GM21367 (cell line): ENCODE measurements around the gene CADM4.
"Not testable (repeated sequence)": the region's sequence is repeated elsewhere in the genome, so short reads cannot be mapped to it uniquely, and the experiment has no call there.

Experiments used
- ATAC-seq: cut with Tn5 transposase; IDR thresholded peaks from one replicate; pipeline ENCODE4 v1.9.1; 2021; ENCODE audit not compliant: unreplicated experiment

CADM4 gene

DNA sequence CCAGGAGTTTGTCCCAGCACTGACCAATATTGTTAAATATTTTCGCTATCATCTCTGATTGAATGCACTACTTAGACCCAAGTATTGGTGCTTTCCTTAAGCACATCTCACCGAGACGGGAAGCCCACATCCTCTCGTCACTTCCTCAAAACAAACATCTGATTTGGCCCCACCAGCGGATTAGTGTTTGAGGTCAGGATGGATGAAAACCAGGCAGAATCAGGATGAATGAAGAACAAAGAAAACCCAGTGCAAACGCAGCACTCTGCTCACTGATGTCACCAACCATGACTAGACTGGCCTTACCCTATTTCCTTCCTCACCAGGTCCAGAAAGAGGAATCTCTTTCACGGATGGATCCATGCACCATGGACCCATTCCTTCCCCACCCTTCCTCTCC is 24.4 kb upstream of the CADM4 start:
- no peak for ATAC-seq

DNA sequence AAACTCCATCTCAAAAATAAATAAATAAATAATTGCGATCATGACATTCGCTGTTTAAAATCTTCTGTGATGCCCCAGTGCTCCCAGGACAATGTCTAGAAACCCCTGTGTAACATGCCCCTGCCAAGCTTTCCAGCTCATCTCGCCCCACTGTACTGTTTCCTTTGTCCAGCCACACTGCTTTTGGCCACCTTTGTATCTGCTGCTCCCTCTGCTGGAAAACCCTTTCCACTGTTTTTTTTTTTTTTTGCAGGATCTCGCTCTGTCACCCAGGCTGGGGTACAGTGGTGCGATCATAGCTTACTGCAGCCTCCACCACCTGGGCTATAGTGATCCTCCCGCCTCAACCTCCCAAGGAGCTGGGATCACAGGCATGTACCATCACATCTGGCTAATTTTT is 22.8 kb upstream of the CADM4 start:
- ATAC-seq = no peak

DNA sequence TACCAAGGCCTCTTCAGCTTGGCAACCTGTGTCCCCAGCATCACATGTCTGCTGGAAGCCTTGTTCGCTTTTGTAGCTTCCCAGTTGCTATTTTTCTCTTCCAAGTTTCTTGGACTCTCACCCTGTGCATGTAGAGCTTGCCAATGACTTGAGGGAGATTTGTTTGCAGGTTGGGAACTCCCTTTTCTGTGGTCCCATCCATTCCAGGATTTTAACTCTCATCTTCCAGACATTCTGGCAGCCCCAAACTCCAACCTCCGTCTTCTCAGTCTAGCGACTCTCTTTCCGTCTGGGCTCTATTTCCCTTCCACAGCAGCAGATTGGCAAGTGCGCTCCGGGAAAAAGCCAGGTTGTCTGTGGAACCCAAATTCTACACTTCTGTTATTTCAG is 21.3 kb upstream of the CADM4 start:
- ATAC-seq = no peak

DNA sequence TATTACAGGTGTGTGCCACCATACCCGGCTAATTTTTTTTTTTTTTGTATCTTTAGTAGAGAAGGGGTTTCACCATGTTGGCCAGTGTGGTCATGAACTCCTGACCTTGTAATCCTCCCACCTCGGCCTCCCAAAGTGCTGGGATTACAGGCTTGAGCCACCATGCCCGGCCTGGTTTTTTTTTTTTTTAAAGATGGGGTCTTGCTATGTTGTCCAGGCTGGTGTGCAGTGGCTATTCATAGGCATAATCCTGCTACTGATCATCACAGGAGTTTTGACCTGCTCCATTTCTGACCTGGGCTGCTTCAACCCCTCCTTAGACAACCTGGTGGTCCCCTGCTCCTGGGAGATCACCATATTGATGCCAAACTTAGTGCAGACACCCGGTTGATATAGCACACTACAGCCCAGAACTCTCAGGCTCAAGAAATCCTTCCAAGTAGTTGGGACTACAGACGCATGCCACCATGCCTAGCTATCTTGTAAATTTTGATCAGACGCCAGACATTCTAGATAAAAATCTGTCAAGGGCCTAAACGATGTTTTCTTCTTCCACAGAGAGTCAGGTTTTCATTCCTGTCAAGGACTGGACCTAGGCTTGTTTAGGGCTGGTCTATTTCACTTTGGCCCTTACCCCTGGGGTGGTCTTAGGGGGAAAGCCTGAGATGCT is 20.8 kb upstream of the CADM4 start:
- ATAC-seq = no peak

DNA sequence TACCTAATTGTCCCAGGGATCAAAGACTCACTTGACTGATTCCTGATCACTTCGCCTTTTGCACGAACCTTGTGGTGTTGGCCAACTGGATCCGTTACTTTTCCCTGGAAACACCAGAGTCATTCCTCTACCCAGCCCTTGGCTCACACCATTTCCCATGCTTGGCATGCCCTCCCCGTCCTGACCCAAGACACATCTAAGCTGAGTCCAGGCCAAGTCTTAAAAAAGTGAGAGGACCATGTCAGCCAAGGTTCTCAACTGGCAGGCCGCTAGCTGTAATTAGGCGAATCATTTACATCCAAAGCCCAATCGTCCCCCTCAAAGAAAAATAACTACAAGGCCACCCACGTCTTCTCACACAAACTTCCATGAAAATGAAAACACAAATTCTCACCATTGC is 18.8 kb upstream of the CADM4 start:
- no peak for ATAC-seq

DNA sequence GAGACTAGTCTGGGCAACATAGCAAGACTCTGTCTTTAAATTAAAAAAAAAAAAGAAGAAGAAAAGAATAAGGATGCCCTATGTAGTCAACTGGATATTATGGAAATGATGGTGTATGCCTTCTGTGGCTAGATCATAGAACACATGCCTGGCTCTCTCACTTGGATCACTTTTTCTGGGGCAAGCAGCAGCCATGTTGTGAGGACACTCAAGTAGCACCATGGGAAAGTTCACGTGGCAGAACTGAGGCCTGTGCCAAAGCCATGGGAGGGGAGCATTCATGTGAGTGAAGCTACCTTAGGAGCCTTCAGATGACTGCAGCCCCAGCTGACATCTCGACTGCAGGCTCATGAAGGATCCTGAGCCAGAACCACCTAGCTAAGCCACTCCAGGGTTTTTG is 18.4 kb upstream of the CADM4 start:
- ATAC-seq = no peak

DNA sequence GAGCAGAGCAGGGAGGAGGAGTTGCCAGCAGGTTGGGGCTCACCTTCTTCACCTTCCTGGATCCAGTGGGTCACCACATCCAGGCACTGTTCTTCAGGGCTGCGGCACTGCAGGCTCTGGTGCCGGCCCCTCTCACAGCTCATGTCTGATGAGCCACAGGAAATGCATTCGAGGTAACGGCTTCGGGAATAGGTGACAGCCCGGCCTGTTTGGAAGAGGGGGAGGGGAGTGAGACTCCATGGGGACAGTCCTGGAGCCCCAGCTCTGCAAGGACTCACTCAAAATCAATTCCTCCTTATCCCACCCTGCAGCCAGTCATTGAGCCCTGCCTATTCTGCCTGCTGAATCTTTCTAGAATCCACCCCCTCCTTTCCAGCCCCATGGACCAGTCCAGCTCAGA is 16.8 kb upstream of the CADM4 start:
- no peak for ATAC-seq

DNA sequence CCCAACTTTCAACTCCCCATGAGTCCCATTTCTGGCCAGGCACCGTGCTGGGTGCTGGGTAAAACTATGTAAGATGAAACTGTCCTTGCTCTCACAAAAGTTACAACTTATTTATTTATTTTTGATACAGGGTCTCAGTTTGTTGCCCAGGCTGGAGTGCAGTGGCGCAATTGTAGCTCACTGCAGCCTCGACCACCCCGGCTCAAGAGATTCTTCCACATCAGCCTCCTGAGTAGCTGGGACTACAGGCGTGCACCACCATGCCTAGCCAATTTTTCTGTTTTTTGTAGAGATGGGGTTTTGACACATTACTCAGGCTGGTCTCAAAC is 12.9 kb upstream of the CADM4 start:
- no peak for ATAC-seq

DNA sequence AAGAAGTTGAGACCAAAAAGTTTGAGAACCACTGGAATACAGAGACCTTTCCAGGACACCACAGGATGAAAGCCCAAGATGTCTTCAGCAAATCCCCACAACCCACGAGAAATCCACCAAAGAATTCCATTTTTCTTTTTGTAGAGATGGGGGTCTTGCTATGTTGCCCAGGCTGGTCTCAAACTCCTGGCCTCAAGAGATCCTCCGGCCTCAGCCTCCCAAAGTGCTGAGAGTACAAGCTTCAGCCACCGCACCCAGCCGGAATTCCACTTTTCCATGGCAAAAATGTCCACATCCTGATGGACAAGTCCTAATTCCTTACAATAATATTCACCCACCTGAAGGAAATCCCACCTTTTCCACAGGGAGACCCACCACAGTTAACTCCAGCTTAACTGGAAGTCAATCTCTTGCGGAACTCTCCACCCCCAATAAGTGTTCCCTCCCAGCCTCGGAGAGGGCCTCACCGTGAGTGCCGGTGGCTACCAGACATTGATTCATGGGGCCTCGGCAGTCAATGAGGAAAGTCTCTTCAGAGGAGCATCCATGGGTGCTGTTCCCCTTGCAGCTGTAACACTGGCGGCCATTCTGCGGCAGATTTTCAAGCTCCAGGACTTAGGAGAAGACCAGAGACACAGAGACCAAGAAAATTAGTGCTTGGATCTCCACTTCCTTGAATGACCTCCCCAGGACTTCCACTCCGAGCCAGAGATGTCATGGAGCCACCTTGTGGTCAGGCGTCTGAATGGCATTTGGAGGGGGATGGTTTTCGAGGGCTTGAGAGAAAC is 12.3 kb upstream of the CADM4 start:
- ATAC-seq = no peak

DNA sequence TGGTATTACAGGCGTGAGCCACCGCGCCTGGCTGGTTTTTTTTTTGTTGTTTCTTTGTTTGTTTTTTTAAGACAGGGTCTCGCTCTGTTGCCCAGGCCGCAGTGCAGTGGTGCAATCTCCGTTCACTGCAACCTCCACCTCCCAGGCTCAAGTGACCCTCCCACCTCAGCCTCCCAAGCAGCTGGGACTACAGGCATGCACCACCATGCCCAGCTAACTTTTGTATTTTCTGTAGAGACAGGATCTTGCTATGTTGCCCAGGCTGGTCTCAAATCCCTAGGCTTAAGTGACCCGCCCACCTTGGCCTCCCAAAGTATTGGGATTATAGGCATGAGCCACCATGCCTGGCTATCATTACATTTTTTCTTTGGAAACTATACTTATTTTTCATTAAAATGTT is 10.6 kb upstream of the CADM4 start:
- not testable (repeated sequence) for ATAC-seq

DNA sequence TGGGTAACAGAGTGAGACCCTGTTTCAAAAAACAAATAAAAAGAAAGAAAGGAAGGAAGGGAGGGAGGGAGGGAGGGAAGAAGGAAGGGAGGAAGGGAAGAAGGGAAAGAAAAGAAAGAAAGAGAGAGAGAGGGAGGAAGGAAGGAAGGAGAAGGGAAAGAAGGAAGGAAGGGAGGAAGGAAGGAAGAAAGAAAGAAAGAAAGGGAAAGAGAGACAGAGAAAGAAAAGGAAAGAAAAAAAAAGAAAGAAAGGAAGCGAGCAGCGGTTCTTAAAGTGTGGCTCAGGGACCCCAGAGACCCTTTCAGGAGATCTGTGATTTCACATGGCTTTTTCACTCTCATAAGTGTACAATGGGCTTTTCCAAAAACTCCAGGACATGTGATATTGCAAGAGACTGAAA is 9.9 kb upstream of the CADM4 start:
- ATAC-seq = no peak

DNA sequence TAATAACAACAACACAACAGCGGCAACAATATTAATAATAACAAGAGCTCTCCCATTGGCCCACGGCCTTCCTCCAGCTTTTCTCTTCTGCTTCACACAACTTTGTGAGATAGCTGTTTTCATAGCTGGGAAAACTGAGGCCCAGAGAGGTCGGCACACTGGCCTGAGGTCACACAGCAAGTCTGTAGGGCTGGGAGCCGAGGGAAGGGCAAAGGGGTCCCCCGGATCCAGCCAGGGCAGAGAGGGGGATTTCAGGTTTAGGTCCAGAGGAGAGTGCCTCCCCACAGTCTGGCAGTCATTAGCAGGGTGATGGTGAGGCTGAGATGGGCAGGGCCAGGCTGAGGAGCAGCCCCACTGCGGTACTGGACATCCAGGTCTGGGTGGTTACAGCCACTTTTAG is 9.0 kb upstream of the CADM4 start:
- ATAC-seq = no peak

DNA sequence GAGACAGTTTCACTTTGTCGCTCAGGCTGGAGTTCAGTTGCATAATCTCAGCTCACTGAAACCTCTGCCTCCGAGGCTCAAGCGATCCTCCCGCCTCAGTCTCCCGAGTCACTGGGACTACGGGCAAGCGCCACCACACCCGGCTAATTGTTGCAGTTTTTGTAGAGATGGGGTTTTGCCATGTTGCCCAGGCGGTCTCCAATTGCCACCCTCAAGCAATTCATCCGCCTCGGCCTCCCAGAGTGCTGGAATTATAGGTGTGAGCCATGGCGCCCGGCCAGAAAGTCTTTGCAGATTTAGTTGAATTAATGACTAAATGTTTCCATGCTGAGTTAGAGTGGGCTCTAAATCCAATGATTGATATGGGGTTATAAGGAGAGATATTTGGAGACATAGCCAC is 4.5 kb upstream of the CADM4 start:
- no peak for ATAC-seq

DNA sequence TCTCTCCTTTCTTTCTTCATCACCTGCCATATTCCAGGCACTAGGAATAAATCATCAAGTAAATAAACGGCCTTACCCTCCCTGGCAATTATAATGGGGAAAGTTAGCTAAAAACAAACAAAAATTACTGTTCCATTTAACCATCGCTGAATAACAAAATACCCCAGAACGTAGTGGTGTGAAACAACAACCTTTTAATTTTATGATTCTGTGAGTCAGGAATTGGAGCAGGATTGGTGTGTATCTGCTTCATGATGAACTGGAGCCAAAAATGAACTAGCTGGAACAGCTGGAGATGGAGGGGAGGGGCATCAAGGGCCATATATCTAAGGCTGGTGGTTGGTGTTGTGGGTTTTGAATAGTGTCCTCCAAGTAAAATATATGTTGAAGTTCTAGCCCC is 3.7 kb upstream of the CADM4 start:
- ATAC-seq = no peak

DNA sequence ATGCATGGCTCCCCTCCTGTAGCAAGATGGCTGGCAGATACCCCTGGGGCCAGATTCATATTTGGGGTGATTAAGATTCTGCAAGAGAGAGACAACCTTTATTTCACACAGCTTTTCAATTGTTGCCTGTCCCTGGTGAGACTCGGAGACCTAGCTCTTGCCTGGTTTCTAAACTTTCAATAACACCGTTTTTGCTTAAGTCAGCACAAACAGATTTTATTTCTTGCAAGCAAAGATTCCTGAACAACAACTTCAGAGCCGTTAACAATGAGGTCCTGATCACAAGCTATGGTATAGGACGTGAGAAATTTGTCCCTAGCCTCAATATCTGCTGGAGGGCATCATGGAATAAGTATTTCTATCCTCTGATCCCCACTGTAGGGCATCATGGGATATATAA is 2.9 kb upstream of the CADM4 start:
- ATAC-seq = no peak

DNA sequence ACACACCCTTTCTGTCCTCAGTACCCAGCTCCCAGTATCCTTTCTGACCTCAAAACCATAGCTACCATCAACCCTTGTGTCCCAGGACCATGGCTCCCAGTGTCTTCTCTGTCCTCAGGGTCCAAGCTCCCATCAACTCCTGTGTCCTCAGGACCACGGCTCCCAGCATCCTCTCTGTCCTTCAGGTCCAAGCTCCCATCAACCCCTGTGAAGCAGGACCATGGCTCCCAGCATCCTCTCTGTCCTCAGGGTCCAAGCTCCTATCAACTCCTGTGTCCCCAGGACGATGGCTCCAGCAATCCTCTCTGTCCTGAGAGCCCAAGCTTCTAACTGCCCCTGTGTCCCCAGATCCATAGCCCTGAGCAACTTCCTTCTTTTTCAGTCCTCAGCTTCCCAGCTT is 1.7 kb upstream of the CADM4 start:
- no peak for ATAC-seq

DNA sequence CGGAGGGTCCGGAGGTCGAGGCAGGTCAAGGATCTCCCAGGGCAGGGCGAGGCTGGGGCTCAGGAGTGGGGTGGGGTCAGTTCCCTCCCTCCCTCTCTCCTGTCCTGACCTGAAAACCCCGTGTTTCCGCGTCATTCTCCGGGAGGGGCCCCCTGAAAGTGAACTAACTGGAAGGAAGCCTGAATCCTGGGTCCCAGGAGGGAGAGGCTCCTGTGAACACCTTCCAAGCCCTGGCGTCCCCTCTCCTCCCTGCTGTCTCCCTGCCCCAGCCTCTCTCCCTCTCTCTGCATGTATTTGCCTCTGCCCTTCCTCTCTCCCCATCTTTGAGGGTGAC is 741 bp upstream of the CADM4 start:
- ATAC-seq = no peak

DNA sequence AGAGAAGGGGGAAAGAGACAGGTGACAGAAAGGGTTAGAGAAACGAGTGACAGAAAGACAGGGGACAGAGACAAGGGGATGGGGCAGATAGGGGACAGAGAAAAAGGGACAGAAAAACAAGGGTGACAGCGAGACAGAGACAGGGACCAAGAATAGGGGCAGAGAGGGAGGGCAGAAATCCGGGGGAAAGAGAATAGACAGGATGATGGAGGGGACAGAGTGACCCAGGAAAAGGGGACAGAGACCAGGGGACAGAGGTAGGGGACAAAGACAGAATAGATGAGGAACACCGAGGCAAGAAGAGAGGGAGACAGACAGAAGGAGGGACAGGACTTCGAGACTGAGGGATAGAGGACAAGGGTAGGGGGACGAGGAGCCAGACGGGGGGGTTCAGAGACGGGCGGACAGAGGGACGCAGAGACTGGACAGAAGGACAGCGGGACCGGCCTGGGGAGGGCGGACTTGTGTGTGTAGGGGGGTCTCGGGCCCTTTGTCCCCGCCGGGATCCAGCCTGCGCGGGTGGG is 593 bp downstream of the CADM4 start:
- ATAC-seq = no peak

DNA sequence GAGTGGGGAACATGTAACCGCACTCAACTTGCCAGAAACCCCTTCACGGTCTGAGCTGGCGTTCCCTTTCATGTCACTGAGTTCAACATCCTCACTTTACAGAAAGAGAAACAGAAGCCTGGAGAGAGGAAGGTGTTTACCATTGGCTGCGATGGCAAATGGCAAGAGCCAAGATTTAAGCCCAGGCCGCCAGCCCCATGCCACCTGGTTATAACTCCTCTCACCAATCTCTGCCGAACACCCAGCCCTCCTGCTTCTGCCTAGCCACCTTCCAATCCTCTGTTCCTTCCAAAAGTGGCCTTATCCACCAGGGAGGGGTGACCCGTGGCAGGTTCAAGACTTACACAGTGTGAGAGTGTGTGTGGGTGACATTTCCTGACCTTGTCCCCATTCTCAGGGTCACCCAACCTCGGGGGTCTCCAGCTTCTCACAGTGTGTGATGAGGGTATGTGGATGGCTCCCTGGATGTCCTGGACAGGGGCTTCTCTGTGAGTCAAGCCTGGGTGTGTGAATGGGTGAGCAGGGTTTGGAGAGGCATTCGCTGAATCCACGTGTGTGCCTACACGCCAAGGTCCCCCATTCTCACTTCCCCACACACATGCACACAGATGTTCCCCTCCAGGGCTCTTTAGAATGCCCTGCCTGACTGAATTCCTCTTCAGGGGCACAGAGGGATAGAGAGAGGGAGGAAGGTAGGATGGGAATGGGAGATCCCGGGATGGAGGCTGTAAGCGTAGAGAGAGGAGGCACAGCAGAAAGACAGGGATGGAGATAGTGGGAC is 1.2 kb downstream of the CADM4 start:
- no peak for ATAC-seq

DNA sequence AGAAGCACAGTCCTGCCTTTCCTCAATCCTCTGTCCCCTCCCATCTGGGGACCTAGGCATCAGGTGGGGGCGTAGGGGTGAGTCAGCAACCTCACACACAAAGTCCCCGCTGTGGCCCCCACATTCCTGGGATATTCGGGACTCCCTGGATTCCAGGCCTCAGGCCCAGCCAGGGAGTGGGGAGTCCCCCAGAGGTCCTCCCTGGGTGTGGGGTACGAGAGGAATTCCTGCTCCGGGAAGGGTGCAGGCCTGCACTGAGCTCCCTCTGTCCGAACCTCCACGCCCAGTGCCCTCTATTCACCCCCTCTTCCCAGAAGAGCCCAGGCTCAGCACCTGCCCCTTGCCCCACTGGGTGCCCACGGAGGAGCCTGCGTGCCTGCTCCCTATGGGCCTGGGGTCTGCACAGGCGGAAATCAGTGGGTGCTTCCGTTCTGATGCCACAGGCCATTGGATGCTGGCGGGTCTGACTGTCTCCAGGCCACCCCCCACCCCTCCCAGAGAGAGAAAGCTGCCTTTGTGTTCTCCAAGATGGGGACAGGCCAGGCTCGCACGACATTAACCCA is 3.4 kb downstream of the CADM4 start:
- ATAC-seq = no peak

DNA sequence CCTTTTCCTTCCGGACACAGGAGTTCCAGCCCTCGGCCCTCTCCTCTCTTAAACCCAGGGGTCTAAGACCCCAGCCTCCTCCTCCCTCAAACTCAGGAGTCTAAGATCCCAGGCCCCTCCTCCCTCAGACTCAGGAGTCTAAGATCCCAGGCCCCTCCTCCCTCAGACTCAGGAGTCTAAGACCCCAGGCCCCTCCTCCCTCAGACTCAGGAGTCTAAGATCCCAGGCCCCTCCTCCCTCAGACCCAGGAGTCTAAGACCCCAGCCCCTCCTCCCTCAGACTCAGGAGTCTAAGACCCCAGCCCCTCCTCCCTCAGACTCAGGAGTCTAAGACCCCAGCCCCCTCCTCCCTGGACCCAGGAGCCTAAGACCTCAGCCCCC is 4.1 kb downstream of the CADM4 start:
- not testable (repeated sequence) for ATAC-seq
